ENCODE data around the gene ADAMTS17. TPM values are rescaled to one million over a fixed set of nuclear protein-coding genes. Genes with fewer than 3 reads are reported as not detected.
A peak's percentile ranks its signal among the peaks of the same experiment; 100 is the strongest.

ADAMTS17 gene
- total RNA-seq, 1 experiment from 2014 or later: 0.15 TPM

- Histone ChIP-seq H3K36me3 (ENCODE audit: insufficient read depth, low read length, poor library complexity, severe bottlenecking) (no peaks in the 10 kb centered on the region), H3K4me3 (ENCODE audit: low read depth, low read length, poor library complexity, severe bottlenecking) (no peak overlapping the region), H3K27ac (ENCODE audit: low read depth, low read length, poor library complexity, severe bottlenecking) (no peak overlapping the region), H3K9me3 (ENCODE audit: low read depth, low read length, poor library complexity, severe bottlenecking) (no peaks in the 10 kb centered on the region), H3K4me1 (ENCODE audit: insufficient read depth, low read length, poor library complexity, severe bottlenecking) (no peaks in the 10 kb centered on the region), H3K27me3 (replicated peaks; ENCODE audit: insufficient read depth, low read depth, low read length, poor library complexity) (no peaks in the 10 kb centered on the region)
- ChIA-PET CTCF (no interaction called here), POLR2A (ENCODE audit: low non-redundant PET) (no interaction called here)
- intact Hi-C loops (cut with micrococcal nuclease; ENCODE audit: unreplicated experiment): no loop called here
- BruUV-seq (replicated peaks): no TSS peak
- TF ChIP-seq EZH2 (IDR thresholded peaks at IDR 0.05; ENCODE audit: borderline replicate concordance, low read depth, low read length, poor library complexity, severe bottlenecking) (no peak), CTCF (conservative IDR thresholded peaks at IDR 0.05; ENCODE audit: low read depth, low read length) (no peak)
- peak; percentile 9 for DNase-seq (ENCODE audit: low spot score)
These were observed 323.6 kb downstream of the ADAMTS17 start for GRCh38 chr15:100018191-100018590.

GRCh38 chr15:100017140-100017539, 324.6 kb downstream of the ADAMTS17 start:
- TF ChIP-seq CTCF (conservative IDR thresholded peaks at IDR 0.05; ENCODE audit: low read depth, low read length) (no peak), EZH2 (IDR thresholded peaks at IDR 0.05; ENCODE audit: borderline replicate concordance, low read depth, low read length, poor library complexity, severe bottlenecking) (no peak)
- Histone ChIP-seq H3K4me3 (ENCODE audit: low read depth, low read length, poor library complexity, severe bottlenecking) (no peak overlapping the region), H3K36me3 (ENCODE audit: insufficient read depth, low read length, poor library complexity, severe bottlenecking) (no peaks in the 10 kb centered on the region), H3K27ac (ENCODE audit: low read depth, low read length, poor library complexity, severe bottlenecking) (no peak overlapping the region), H3K27me3 (replicated peaks; ENCODE audit: insufficient read depth, low read depth, low read length, poor library complexity) (no peaks in the 10 kb centered on the region), H3K4me1 (ENCODE audit: insufficient read depth, low read length, poor library complexity, severe bottlenecking) (no peaks in the 10 kb centered on the region), H3K9me3 (ENCODE audit: low read depth, low read length, poor library complexity, severe bottlenecking) (no peaks in the 10 kb centered on the region)
- BruUV-seq (replicated peaks): no TSS peak
- peak; percentile 47 for DNase-seq (ENCODE audit: low spot score)
- POLR2A ChIA-PET (ENCODE audit: low non-redundant PET): interaction anchor here (0.6 kb wide), 1 partner anchor 31 kb away, joined by 4 read pairs; no protein-coding TSS in a partner anchor
- CTCF ChIA-PET: no interaction called here
- intact Hi-C loops (cut with micrococcal nuclease; ENCODE audit: unreplicated experiment): no loop called here

GRCh38 chr15:100016632-100017031, 325.1 kb downstream of the ADAMTS17 start:
- Histone ChIP-seq H3K4me1 (ENCODE audit: insufficient read depth, low read length, poor library complexity, severe bottlenecking) (no peaks in the 10 kb centered on the region), H3K27ac (ENCODE audit: low read depth, low read length, poor library complexity, severe bottlenecking) (no peak overlapping the region), H3K4me3 (ENCODE audit: low read depth, low read length, poor library complexity, severe bottlenecking) (no peak overlapping the region), H3K9me3 (ENCODE audit: low read depth, low read length, poor library complexity, severe bottlenecking) (no peaks in the 10 kb centered on the region), H3K36me3 (ENCODE audit: insufficient read depth, low read length, poor library complexity, severe bottlenecking) (no peaks in the 10 kb centered on the region), H3K27me3 (replicated peaks; ENCODE audit: insufficient read depth, low read depth, low read length, poor library complexity) (no peaks in the 10 kb centered on the region)
- intact Hi-C loops (cut with micrococcal nuclease; ENCODE audit: unreplicated experiment): no loop called here
- TF ChIP-seq CTCF (conservative IDR thresholded peaks at IDR 0.05; ENCODE audit: low read depth, low read length): no peak
- TF ChIP-seq EZH2 (IDR thresholded peaks at IDR 0.05; ENCODE audit: borderline replicate concordance, low read depth, low read length, poor library complexity, severe bottlenecking): no peak
- no TSS peak for BruUV-seq (replicated peaks)
- ChIA-PET CTCF (no interaction called here), POLR2A (ENCODE audit: low non-redundant PET) (no interaction called here)
- no peak for DNase-seq (ENCODE audit: low spot score)
